NCI-H2081 treated with DMSO at 0.1 percent for 48 hours (cell line): ENCODE measurements around the gene UCK2.
"Not testable (repeated sequence)": the region's sequence is repeated elsewhere in the genome, so short reads cannot be mapped to it uniquely, and the experiment has no call there.

Experiments used
- DNase-seq: peaks from one replicate; lab custom pipeline; 2025; lab: John Stamatoyannopoulos, UW

UCK2 gene

GRCh38 chr1:165827268-165828102 lies at the start of gene UCK2:
UCK2 (plus strand) TSS chr1:165827614; CDS start chr1:165827834, 220 bp downstream.
- DNase-seq = peak; percentile 16

DNA sequence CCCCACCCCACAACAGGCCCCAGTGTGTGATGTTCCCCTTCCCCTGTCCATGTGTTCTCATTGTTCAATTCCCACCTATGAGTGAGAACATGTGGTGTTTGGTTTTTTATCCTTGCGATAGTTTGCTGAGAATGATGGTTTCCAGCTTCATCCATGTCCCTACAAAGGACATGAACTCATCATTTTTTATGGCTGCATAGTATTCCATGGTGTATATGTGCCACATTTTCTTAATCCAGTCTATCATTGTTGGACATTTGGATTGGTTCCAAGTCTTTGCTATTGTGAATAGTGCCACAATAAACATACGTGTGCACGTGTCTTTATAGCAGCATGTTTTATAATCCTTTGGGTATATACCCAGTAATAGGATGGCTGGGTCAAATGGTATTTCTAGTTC lies 49.2 kb upstream of the UCK2 start:
- DNase-seq = not testable (repeated sequence)

DNA sequence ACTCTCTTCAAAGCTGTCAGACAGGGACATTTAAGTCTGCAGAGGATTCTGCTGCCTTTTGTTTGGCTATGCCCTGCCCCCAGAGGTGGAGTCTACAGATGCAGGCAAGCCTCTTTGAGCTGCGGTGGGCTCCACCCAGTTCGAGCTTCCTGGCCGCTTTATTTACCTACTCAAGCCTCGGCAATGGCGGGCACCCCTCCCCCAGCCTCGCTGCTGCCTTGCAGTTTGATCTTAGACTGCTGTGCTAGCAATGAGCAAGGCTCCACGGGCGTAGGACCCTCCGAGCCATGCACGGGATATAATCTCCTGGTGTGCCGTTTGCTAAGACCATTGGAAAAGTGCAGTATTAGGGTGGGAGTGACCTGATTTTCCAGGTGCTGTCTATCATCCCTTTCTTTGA lies 43.9 kb upstream of the UCK2 start:
- not testable (repeated sequence) for DNase-seq

- no peak for DNase-seq
Measured at GRCh38 chr1:165787741-165788140, 39.7 kb upstream of the UCK2 start.

- DNase-seq = no peak
Measured at GRCh38 chr1:165793951-165794350, 33.5 kb upstream of the UCK2 start.

DNA sequence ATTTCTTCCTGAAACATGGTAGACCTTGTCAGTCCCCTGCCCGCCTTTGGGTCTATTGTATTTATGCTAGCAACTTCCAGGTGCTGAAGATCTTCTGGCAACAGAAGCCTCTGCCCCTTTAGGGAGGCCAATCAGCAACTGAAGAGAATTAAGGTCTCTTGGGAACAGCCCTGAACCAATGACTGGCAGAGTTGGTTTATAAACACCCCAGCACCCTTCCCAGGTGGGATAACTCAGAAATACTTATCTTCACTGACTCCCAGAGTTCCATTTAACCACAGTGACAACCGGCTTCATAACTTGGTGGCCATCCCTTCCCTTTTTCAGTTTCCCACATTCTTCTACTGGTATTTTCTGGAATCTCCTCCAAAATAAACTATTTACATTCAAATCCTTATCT lies 31.5 kb upstream of the UCK2 start:
- no peak for DNase-seq

DNA sequence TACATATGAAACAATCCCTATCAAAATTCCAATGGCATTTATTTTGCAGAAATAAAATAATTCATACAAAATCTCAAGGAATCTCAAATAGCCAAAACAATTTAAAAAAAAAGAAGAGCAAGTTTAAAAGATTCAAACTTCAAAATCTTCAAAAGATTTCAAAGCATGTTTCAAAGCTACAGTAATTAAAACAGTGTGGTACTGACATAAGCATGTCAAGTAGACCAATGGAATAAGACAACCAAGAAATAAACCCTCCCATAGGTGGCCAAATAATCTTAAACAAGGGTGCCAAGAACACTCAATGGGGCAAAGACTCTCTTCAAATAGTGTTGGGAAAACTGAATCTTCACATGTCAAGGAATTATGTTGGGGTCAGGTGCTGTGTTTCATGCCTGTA lies 28.0 kb upstream of the UCK2 start:
- DNase-seq = no peak

DNA sequence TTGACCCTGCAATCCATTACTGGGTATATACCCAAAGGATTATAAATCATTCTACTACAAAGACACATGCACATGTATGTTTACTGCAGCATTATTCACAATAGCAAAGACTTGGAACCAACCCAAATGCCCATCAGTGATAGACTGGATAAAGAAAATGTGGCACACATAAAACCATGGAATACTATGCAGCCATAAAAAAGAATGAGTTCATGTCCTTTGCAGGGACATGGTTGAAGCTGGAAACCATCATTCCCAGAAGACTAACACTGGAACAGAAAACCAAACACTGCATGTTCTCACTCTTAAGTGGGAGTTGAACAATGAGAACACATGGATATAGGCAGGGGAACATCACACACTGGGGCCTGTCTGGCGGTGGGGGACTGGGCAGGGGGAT lies 22.9 kb upstream of the UCK2 start:
- not testable (repeated sequence) for DNase-seq

DNA sequence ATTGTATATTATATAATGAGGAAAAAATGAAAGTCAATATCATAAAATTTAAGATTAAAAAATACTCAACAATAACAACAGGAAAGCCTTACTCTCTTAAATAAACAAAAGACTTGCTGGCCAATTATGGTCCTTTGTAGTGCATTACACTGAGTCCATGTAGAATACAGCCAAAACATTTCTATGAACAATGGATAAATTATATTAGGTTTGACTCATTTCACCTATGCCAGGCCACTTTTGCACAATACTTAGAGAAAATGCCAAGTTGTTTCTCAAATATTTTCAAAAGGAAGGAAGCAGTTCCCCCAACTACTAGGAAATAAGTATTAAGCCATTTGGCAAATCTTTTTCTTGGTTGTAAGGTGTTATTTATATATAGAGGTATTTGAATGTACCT lies 19.8 kb upstream of the UCK2 start:
- no peak for DNase-seq

DNA sequence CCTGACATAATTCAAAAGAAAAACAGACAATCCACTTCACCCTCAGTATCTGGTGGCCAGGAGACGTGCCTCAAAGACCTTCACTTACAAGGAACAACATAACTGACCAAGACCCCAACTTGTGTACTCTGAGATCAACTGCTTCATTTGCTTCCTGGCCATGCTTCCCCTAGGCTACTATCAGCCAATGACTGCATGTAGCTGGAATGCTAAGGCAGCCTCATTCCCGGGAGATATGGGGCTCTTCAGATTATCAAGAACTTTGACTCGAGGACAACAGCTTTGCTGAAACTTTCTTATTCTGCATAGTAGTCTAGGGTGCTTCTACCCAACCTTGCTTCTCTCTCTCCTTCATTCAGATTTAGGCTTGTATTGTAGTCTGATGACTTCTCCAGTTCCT lies 11.7 kb upstream of the UCK2 start:
- no peak for DNase-seq

DNA sequence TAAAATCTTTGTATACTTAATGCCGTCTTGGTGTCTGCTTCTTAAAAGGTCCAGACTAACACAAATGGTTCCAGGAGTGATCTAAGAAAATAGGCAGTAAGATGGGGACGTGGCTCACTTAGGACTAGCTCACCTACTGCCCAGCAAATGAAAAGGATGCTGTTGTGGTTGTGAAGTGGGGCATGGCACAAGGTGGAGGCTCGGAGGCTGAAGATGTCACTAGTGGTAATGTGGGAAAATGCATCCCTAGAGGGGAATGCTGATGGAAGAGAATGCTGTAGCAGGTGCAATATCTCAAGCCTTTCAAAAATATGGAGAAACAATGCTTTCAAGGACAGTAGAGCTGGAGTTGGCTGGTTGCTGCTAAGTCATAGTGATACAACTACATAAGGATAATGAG lies 11.3 kb upstream of the UCK2 start:
- DNase-seq = no peak

GRCh38 chr1:165816826-165817497 lies 10.5 kb upstream of the UCK2 start:
- DNase-seq = no peak

- DNase-seq = no peak
Measured at GRCh38 chr1:165823552-165824268, 3.7 kb upstream of the UCK2 start.

DNA sequence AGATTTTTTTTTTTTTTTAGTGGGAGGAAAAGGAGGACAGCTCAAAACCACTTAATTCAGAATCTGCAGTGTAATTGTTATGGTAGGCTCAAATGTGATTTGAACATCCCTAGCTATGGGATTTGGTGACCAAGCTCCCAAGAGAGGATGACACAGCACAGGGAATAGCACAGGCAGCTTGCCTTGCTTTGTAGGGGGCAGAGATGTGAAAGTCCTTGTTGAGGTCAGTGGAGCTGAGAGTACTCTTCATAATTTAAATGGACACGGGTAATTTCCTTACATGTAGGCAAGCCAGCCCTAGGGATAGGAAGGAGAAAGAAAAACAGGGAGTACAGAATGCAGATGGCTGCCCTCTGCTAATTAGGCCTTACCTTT lies 3.2 kb upstream of the UCK2 start:
- no peak for DNase-seq

GRCh38 chr1:165826565-165827267 lies 698 bp upstream of the UCK2 start:
- DNase-seq = no peak

- DNase-seq = peak; percentile 30
Measured at GRCh38 chr1:165828103-165828668, 772 bp downstream of the UCK2 start.

DNA sequence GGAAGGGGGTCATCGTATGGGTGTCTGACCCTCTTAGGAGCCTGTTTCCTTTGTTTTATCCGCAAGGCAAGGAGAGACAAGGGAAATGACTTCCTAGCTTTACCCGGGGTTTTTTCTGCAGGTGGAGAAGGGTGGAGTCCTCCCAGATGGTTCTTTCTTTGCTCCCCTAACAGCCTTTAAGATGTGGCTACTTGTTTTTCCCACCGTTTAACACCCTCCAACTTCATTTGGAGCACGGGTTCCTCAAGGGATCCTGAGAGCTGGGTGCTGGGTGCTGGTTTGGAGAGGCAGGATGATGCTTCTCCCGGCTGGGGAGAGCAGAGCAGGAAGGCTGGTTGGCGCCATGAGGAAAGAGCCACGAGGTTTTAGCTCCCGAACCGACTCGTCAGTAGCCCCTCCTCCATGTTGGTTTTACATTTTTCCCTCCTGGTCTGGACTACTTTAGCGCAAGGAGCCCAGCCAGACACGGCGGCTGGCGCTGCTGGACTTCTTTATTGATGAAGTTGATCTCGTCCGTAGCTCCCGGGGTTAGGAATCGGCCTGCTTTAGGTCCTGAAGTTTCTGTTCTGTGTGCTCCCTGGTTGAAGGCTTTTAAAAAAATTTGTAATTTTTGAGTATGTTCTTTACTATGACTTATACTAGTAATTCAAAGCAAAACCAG lies 1.4 kb downstream of the UCK2 start:
- peak; percentile 38 for DNase-seq

DNA sequence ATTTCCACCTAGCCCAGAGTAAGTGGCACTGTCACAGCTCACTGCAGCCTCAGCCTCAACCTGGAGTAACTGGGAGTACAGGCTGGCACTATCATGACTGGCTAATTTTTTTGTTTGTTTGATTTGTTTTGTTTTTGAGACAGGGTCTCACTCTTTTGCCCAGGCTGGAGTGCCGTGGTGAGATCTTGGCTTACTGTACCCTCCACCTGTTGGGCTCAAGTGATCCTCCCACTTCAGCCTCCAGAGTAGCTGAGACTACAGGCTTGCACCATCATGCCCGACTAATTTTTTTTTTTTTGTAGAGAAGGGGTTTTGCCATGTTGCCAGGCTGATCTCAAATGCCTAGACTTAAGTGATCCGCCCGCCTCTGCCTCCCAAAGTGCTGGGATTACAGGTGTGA lies 2.5 kb downstream of the UCK2 start:
- DNase-seq = no peak

DNA sequence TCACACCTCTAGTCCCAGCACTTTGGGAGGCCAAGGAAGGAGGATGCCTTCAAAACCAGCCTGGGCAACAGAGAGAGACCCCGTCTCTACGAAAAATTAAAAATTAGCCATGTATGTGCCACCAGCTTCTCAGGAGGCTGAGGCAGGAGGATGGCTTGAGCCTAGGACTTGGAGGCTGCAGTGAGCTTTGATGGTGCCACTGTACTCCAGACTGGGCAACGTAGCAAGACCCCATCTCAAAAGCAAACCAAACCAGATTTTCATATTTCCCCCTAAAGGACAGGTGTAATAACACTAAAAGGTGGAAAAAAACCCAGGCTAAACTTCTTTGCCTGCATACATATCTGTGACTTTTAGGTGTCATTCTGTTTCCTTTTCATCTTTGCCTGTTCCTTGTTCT lies 3.7 kb downstream of the UCK2 start:
- no peak for DNase-seq

GRCh38 chr1:165832902-165833301 lies 5.5 kb downstream of the UCK2 start:
- no peak for DNase-seq

- DNase-seq = no peak
Measured at GRCh38 chr1:165833358-165833757, 5.9 kb downstream of the UCK2 start.
